Measurements from ENCODE around the gene FAM20C.

FAM20C gene

GRCh38 chr7:211033-211714, 18.8 kb downstream of the FAM20C start:
- no peak for DNase-seq

- no peak for DNase-seq
Measured at GRCh38 chr7:211715-212058, 19.3 kb downstream of the FAM20C start.

GRCh38 chr7:212754-213153, 20.4 kb downstream of the FAM20C start:
- no peak for DNase-seq

GRCh38 chr7:213324-213993, 21.1 kb downstream of the FAM20C start:
- DNase-seq: no peak

- no peak for DNase-seq
Measured at GRCh38 chr7:214410-215212, 22.2 kb downstream of the FAM20C start.

- DNase-seq: no peak
Measured at GRCh38 chr7:216360-217300, 24.3 kb downstream of the FAM20C start.

GRCh38 chr7:217781-218180, 25.4 kb downstream of the FAM20C start:
- DNase-seq: no peak

GRCh38 chr7:218316-218715, 25.9 kb downstream of the FAM20C start:
- no peak for DNase-seq

GRCh38 chr7:218896-219580, 26.7 kb downstream of the FAM20C start:
- no peak for DNase-seq

GRCh38 chr7:219581-220150, 27.3 kb downstream of the FAM20C start:
- DNase-seq: no peak

GRCh38 chr7:220151-220841, 27.9 kb downstream of the FAM20C start:
- DNase-seq: peak; percentile 74

- no peak for DNase-seq
Measured at GRCh38 chr7:221978-222715, 29.8 kb downstream of the FAM20C start.

GRCh38 chr7:222716-223041, 30.3 kb downstream of the FAM20C start:
- DNase-seq: no peak

GRCh38 chr7:223118-223800, 30.9 kb downstream of the FAM20C start:
- no peak for DNase-seq

GRCh38 chr7:223861-224260, 31.5 kb downstream of the FAM20C start:
- DNase-seq: no peak

GRCh38 chr7:226281-226895, 34.0 kb downstream of the FAM20C start:
- peak; percentile 70 for DNase-seq

- no peak for DNase-seq
Measured at GRCh38 chr7:227926-228325, 35.6 kb downstream of the FAM20C start.

GRCh38 chr7:228610-229009, 36.2 kb downstream of the FAM20C start:
- no peak for DNase-seq

GRCh38 chr7:229184-229964, 37.0 kb downstream of the FAM20C start:
- DNase-seq: no peak

Data from islet precursor cell (in vitro differentiated cells).